Psoas muscle (tissue), 8 donors: ENCODE results near the gene BRD4. TPM values are rescaled to one million over a fixed set of nuclear protein-coding genes. Genes with fewer than 3 reads are reported as not detected.

Source experiments
- ATAC-seq, 4 donors: fragments of 200-7000 bp; cut with Tn5 transposase; one replicate each; pipeline ENCODE4 v1.9.1; 2020; ENCODE audit warnings: moderate library complexity in 3 of 4, mild to moderate bottlenecking in 2 of 4
- DNase-seq, 2 donors: peaks; one replicate each; pipeline ENCODE4 v3.0.0-alpha.2; 2020
- H3K27ac ChIP-seq: fragments of 200-600 bp; one replicate; pipeline ENCODE4 v1.8.0; 2022
- H3K27me3 ChIP-seq, 3 donors: fragments of 200-600 bp in 1 of 3; one replicate each; pipeline versions ENCODE4 v1.6.1 to v1.8.0; 2013 to 2022; ENCODE audit warnings: low read length in 2 of 3, mild to moderate bottlenecking in 2 of 3, moderate library complexity in 1 of 3; ENCODE audit not compliant: insufficient read depth in 3 of 3
- H3K36me3 ChIP-seq, 2 donors: fragments of 200-600 bp in 1 of 2; one replicate each; pipeline versions ENCODE4 v1.6.1 to v1.8.0; 2013 to 2022; ENCODE audit warnings: low read depth in 1 of 2, mild to moderate bottlenecking in 1 of 2, moderate library complexity in 1 of 2; ENCODE audit not compliant: insufficient read depth in 1 of 2
- H3K4me1 ChIP-seq: fragments of 200-600 bp; one replicate; pipeline ENCODE4 v1.8.0; 2022
- H3K4me3 ChIP-seq: fragments of 200-600 bp; one replicate; pipeline ENCODE4 v1.8.0; 2022; ENCODE audit warnings: mild to moderate bottlenecking
- H3K9me3 ChIP-seq: fragments of 200-600 bp; one replicate; pipeline ENCODE4 v1.8.0; 2022
- CTCF ChIP-seq: fragments of 200-600 bp; IDR thresholded peaks from one replicate; pipeline ENCODE4 v1.8.0; 2022; ENCODE audit warnings: antibody characterized with exemption
- WGBS, 3 donors: extraction: QIAGEN DNeasy Blood & Tissue Kit; methylation state at CpG; one replicate each; pipeline versions ENCODE4 v1.1.6 to v1.1.7; 2013; 5-methylcytosine and 5-hydroxymethylcytosine counted together
- intact Hi-C, 2 donors: fragments of 100-400 bp; cut with DNase I; formaldehyde crosslinking; loops; one replicate each; pipeline versions ENCODE4 v1.11.0 to v1.14.2; 2022
- polyA plus RNA-seq, 3 donors: library from polyadenylated mRNA; stranded (reverse); fragments of 200-250 nt; gene quantifications; one replicate each; pipeline ENCODE4 v1.2.3, GENCODE V29; 2013
- total RNA-seq, 4 donors: library from RNA; stranded (reverse); fragmentation: NEBNext Ultra II Directional in 2 of 4; extraction: Animal tissue kit (Norgen Biotek cat#: 25700) in 2 of 4; gene quantifications; one replicate each; pipeline versions ENCODE4 v1.2.1 to v1.2.4, GENCODE V29; 2021 to 2023
- donor health status: healthy with polysubstance abuse.
- donor health status: DM: no; HTN: no; CAD: no; lungs with moderate emphysema.
- donor health status: Bipolar disorder and iron deficiency.
- donor health status: healthy.
- donor health status: DM: yes; HTN: yes; CAD: no.
- donor health status: DM: no; HTN: no; CAD: no.
- donor health status: DM: no; HTN: no; CAD: no.
- donor health status: DM: yes; HTN: yes; CAD: no.

The BRD4 gene
- total and polyA plus RNA-seq, 7 donors = 42.6 to 120 (median 98.6) TPM

DNA sequence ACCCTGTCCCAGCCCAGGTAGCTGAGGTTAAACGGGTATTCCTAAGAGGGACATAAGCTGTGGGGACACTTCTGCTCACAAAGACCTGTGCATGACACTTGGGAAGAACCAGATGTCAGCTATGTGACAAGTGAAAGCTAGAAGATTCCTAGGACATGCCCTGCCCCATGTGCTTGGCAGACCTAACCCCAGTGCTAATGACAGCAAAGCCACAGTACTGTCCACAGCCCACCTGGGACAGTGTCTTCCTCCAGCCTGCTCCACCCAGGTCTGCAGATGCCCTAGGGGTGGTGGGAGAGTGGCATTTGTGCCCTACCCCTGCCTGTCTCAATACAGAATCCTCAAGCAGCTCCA is 81.7 kb downstream of the BRD4 start:
- H3K36me3 ChIP-seq = peaks cover 8 to 52% of the 10 kb centered on the region in 2 donors
- DNase-seq = no peak
- peaks cover 79% of the 10 kb centered on the region for H3K4me1 ChIP-seq
- H3K4me3 ChIP-seq = peak overlapping the region; percentile 27
- H3K27me3 ChIP-seq = no peaks in the 10 kb centered on the region
- peak in 2 of 4 donors; percentile 3 to 22 for ATAC-seq
- peak overlapping the region; percentile 91 for H3K27ac ChIP-seq
- no peaks in the 10 kb centered on the region for H3K9me3 ChIP-seq
- intact Hi-C loops = loop anchor here (2.0 to 10.0 kb wide), 4 partner anchors 72 to 200 kb away; no protein-coding TSS in a partner anchor
- no peak for TF ChIP-seq CTCF
- 7 to 19% (median 16%) methylated on average over 1 of the region's 1 CpG for WGBS, 3 donors

DNA sequence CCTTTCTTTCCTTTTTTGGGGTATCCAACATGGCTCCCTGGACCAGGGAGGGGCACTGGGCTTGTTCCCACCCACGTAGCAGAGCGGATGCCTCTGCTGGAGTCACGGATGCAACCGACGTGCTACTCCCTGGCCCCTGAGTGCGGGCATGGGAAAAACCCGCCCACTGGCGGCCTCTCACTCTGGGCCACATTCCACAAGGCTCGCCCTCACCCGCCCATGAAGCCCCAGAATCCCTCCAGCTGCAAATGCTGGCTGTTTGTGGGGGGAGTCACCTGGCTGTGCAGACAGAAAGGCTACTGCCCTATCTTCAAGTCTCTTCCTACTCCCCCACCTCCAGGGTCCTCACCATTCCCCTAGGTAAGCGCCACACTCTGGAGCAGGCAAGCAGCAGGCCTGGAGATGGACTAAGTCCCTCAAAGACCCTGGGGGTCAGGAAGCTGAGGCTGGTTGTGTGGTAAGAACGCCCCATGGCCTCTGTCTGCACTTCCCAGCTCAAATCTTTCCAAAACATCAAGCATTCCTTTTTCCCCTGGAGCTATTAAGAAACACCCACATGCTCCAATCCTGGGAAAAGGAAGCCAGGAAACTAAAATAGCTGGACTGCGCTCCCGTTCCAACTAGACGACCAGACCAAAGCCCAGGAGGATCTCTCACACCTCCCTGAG is 82.2 kb downstream of the BRD4 start:
- H3K4me3 ChIP-seq = peak overlapping the region; percentile 32
- ATAC-seq (no peak), DNase-seq (peak; percentile 70 to 82)
- H3K27ac ChIP-seq = peak overlapping the region; percentile 91
- H3K4me1 ChIP-seq = peaks cover 79% of the 10 kb centered on the region
- WGBS, 3 donors = 27 to 41% (median 31%) methylated on average over 15 of the region's 15 CpGs
- H3K36me3 ChIP-seq = peaks cover 8 to 52% of the 10 kb centered on the region in 2 donors
- no peaks in the 10 kb centered on the region for H3K27me3 ChIP-seq
- no peak for TF ChIP-seq CTCF
- no peaks in the 10 kb centered on the region for H3K9me3 ChIP-seq
- intact Hi-C loops = loop anchor here (2.0 to 10.0 kb wide), 4 partner anchors 71 to 201 kb away; no protein-coding TSS in a partner anchor

DNA sequence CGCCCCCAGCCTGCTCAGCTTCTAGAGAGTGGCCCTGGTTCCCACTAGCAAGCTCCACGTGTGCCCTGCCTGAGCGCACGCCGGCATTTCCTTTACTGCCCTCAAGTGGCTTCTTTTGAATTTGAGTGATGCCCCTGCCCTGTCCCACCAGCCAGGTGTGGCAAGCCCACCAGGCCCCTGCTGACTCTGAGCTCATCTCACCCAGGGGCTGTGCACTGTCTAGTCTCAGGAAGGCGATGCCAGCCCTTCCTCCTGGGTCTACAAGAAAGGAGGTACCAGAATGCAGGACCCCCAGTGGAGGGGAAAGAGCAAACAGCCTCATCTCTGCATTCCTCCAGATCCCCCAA is 82.8 kb downstream of the BRD4 start:
- H3K4me1 ChIP-seq = peaks cover 79% of the 10 kb centered on the region

DNA sequence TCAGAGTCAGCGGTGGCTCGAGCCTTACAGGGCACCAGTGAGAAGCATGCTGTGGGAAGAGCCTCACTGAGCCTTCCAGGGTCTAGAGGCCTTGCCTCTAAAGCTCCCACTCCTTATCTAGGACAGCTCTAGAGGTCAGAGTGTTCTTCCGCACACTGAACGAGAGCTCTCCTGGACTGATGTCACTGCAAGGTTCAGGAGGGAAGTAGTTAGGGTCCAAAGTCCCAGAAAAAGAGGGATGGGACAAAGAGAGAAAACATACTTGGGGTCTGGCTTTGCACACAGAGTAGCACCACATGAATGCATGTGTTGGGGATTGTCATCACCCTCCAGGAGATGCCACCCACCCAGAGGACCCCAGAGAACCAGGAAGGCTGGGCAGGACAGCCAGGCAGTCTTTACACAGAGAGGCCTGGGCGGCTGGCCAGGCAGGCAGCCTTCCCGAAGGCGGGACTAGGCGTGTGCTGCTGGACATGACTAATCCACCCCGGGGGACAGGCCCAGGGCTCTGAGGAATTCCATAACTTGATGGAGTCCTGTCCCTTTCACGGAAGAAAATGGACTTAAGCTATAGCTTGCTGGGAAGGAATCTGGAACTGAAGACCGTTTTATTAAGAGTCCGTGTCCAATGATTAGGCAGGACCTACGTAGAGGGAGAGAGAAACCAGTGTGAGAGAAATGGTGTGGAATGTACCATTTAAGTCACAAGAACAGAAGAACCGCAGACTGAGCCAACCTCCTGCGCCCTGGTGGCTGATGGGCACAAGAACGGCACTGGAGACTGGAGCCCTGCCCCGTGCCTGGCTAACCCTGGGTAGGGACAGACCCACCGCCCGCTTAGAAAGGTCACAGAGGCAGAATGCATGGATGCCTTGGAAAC is 83.5 kb downstream of the BRD4 start:
- peak; percentile 59 to 66 (median 60) for ATAC-seq
- peaks cover 3 to 43% of the 10 kb centered on the region in 2 donors for H3K36me3 ChIP-seq

More for the DNA sequence above, 82.8 kb downstream of the BRD4 start:
- no peaks in the 10 kb centered on the region for H3K9me3 ChIP-seq
- DNase-seq = no peak
- intact Hi-C loops = no loop called here
- ATAC-seq = no peak
- peak overlapping the region; percentile 32 for H3K4me3 ChIP-seq
- peak overlapping the region; percentile 91 for H3K27ac ChIP-seq
- WGBS, 3 donors = 45 to 64% (median 56%) methylated on average over 5 to 6 of the region's 6 CpGs
- peaks cover 4 to 46% of the 10 kb centered on the region in 2 donors for H3K36me3 ChIP-seq
- H3K27me3 ChIP-seq = no peaks in the 10 kb centered on the region
- no peak for TF ChIP-seq CTCF

More for the DNA sequence above, 83.5 kb downstream of the BRD4 start:
- intact Hi-C loops = no loop called here
- DNase-seq = peak; percentile 89 to 94
- whole genome bisulfite sequencing, 3 donors = 37 to 48% (median 39%) methylated on average over 19 of the region's 19 CpGs
- H3K9me3 ChIP-seq = no peaks in the 10 kb centered on the region
- peak overlapping the region; percentile 91 for H3K27ac ChIP-seq
- TF ChIP-seq CTCF = no peak
- H3K27me3 ChIP-seq = no peaks in the 10 kb centered on the region
- H3K4me3 ChIP-seq = no peak overlapping the region
- H3K4me1 ChIP-seq = peaks cover 78% of the 10 kb centered on the region
